Stimulated activated CD8-positive, alpha-beta memory T cell treated with anti-CD3 and anti-CD28 coated beads, Interleukin-12 subunit alpha, Interleukin-12 subunit beta, amount 100 ng/mL, for 24 hours (primary cell): ENCODE results near the gene HDAC9.

Experiments
- DNase-seq: peaks from one replicate; pipeline ENCODE4 v3.0.0-alpha.2; 2020; ENCODE audit errors: extremely low read depth

HDAC9 gene

GRCh38 chr7:18590744-18591340 lies 95.3 kb downstream of the HDAC9 start:
- no peak for DNase-seq

GRCh38 chr7:18593602-18594279 lies 98.2 kb downstream of the HDAC9 start:
- DNase-seq: no peak

GRCh38 chr7:18597754-18598153 lies 102.2 kb downstream of the HDAC9 start:
- DNase-seq: no peak

- DNase-seq: no peak
Observed at GRCh38 chr7:18607025-18607424, 111.5 kb downstream of the HDAC9 start.

- no peak for DNase-seq
Observed at GRCh38 chr7:18610331-18610948, 114.9 kb downstream of the HDAC9 start.

- DNase-seq: no peak
Observed at GRCh38 chr7:18614841-18615240, 119.3 kb downstream of the HDAC9 start.

GRCh38 chr7:18619311-18619710 lies 123.8 kb downstream of the HDAC9 start:
- DNase-seq: no peak

GRCh38 chr7:18623389-18623788 lies 127.8 kb downstream of the HDAC9 start:
- DNase-seq: no peak

- DNase-seq: no peak
Observed at GRCh38 chr7:18624459-18624858, 128.9 kb downstream of the HDAC9 start.

GRCh38 chr7:18626086-18626485 lies 130.5 kb downstream of the HDAC9 start:
- no peak for DNase-seq

- DNase-seq: no peak
Observed at GRCh38 chr7:18626717-18627116, 131.2 kb downstream of the HDAC9 start.

- DNase-seq: no peak
Observed at GRCh38 chr7:18637516-18637915, 142.0 kb downstream of the HDAC9 start.

GRCh38 chr7:18638594-18639452 lies 143.3 kb downstream of the HDAC9 start:
- no peak for DNase-seq

- no peak for DNase-seq
Observed at GRCh38 chr7:18639711-18640110, 144.2 kb downstream of the HDAC9 start.

GRCh38 chr7:18644981-18645380 lies 149.4 kb downstream of the HDAC9 start:
- DNase-seq: no peak

- DNase-seq: no peak
Observed at GRCh38 chr7:18647582-18647981, 152.0 kb downstream of the HDAC9 start.

GRCh38 chr7:18648849-18649758 lies 153.6 kb downstream of the HDAC9 start:
- DNase-seq: no peak

- no peak for DNase-seq
Observed at GRCh38 chr7:18653381-18654155, 158.0 kb downstream of the HDAC9 start.

- no peak for DNase-seq
Observed at GRCh38 chr7:18654709-18655108, 159.2 kb downstream of the HDAC9 start.

- DNase-seq: no peak
Observed at GRCh38 chr7:18655506-18655905, 160.0 kb downstream of the HDAC9 start.

- no peak for DNase-seq
Observed at GRCh38 chr7:18655912-18656311, 160.4 kb downstream of the HDAC9 start.
